GM19468 (cell line): Measurements from ENCODE around the gene KSR2.
A peak's percentile ranks its signal among the peaks of the same experiment; 100 is the strongest.
"Not testable (repeated sequence)": the region's sequence is repeated elsewhere in the genome, so short reads cannot be mapped to it uniquely, and the experiment has no call there.

ENCODE experiments used
- ATAC-seq: cut with Tn5 transposase; IDR thresholded peaks from one replicate; pipeline ENCODE4 v1.9.1; 2021; ENCODE audit warnings: mild to moderate bottlenecking, moderate library complexity, moderate number of reproducible peaks; ENCODE audit not compliant: unreplicated experiment; ENCODE audit errors: extremely low read depth

Gene KSR2

GRCh38 chr12:117863002-117863709, 105.6 kb downstream of the KSR2 start:
- ATAC-seq = no peak

DNA sequence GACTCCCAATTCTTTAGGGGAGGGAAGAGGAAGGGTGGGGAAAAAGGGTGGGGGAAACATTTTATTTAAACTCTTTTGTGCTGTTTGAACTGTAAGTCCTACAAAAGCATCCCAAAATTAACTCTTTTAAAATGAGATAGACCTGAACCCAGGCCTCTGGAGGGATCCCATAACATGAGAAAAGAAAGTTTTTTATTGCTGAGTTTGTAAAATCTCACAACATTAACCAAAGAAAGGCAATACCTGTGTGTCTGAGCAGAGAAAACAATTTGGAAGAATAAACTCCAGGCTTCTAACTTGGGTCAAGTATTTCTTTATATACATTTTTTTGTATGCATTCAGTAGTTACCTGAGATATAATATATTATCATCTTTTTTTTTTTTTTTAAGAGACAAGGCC, 107.1 kb downstream of the KSR2 start:
- no peak for ATAC-seq

GRCh38 chr12:117860787-117861290, 108.0 kb downstream of the KSR2 start:
- not testable (repeated sequence) for ATAC-seq

DNA sequence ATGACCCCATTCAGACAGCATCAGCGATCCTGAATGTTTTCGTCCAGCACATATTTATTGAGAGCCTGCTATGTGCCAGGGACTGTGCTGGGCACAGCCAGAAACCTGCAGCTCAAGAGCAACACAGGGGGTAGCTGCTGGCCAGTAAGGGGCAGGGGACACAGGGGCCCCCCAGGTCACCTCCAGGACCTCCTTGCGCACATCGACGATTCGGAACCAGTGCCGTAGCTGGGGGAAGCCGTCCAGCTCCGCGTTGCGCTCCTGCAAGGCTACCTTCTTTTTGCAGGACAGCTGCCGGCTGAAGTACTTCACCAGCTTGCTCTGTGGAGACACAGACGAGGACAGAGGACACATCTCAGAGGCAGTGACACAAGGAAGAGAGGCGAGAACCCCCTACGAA, 108.7 kb downstream of the KSR2 start:
- no peak for ATAC-seq

GRCh38 chr12:117857632-117858612, 110.9 kb downstream of the KSR2 start:
- ATAC-seq = no peak

DNA sequence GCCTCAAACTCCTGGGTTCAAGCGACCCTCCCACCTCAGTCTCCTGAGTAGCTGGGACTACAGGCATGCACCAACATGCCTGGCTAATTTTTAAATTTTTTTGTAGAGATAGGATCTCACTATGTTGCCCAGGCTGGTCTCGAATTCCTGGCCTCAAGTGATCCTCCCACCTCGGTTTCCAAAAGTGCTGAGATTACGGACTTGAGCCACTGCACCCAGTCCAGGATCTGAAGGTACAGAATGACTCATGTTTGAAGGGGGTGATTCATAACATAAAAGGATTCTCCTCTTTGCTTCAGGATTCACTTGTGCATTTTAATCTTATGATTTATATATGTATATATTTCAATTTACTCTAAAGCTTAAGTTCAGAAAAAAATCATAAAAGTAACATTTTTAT, 111.7 kb downstream of the KSR2 start:
- not testable (repeated sequence) for ATAC-seq

GRCh38 chr12:117855165-117855564, 113.6 kb downstream of the KSR2 start:
- ATAC-seq = no peak

- peak; percentile 44 for ATAC-seq
Observed at GRCh38 chr12:117854339-117855012, 114.3 kb downstream of the KSR2 start.

DNA sequence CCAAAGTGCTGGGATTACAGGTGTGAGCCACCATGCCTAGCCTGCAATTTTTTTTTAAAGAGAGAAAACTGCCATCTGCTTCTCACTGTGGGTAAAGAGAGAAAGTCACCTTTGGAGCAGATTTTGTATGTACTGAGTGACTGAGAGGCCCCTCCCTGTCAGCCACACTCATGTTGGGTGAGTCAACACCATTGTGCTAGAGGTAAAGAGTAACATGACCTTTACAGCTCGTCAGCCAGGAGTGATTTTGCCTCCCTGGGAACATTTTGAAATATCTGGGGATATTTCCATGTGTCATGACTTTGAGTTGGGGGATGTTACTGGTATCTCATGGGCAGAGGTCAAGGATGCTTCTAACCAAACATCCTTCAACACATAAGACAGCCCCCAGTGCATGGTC, 115.2 kb downstream of the KSR2 start:
- no peak for ATAC-seq

GRCh38 chr12:117850048-117850447, 118.7 kb downstream of the KSR2 start:
- ATAC-seq = no peak

DNA sequence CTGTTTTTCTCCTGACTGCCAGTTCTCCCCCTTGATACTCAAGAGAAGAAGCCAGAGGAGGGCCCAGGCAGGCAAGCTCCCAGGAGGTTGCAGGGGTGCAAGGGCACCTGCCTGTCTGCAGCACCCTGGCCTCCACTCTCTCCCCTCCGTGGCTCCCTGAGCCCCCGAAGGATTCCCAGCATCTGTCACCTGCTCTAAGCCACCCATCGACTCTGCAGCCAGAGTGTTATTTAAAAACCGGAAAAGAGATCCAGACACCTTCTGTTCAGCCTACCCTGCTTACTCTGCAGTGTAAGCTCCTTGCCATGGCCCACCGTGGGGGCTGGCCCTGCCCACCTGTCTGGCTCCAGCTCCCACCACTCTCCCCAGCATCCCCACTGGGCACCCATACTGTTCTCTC, 121.4 kb downstream of the KSR2 start:
- no peak for ATAC-seq

DNA sequence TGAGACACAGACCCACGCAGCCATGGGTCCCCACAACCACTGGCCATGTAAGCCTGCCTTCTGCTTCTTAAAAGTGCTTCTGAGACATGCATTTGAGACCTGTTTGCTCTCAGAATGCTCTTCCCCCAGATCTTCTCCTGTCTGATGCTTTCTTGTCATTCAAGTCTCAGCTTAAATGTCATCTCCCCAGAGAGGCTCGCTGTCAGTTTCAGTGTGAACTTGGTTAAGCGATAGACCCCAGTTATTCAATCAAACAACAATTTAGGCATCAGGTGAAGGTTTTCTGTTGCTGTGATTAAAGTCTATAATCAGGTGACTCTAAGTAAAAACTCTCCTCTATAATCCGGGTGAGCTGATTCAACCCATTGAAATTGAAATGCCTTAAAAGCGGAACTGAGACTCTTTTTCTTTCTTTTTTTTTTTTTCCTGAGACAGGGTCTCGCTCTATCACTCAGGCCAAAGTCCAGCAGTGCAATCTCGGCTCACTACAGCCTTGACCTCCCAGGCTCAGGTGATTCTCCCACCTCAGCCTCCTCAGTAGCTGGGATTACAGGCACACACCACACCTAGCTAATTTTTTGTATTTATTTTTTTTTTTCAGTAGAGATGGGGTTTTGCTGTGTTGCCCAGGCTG, 123.4 kb downstream of the KSR2 start:
- ATAC-seq = no peak

GRCh38 chr12:117844114-117844830, 124.5 kb downstream of the KSR2 start:
- no peak for ATAC-seq

- ATAC-seq = no peak
Observed at GRCh38 chr12:117842630-117843029, 126.2 kb downstream of the KSR2 start.

GRCh38 chr12:117842220-117842619, 126.6 kb downstream of the KSR2 start:
- no peak for ATAC-seq

GRCh38 chr12:117837737-117838050, 131.1 kb downstream of the KSR2 start:
- no peak for ATAC-seq

- ATAC-seq = no peak
Observed at GRCh38 chr12:117836999-117837736, 131.6 kb downstream of the KSR2 start.

DNA sequence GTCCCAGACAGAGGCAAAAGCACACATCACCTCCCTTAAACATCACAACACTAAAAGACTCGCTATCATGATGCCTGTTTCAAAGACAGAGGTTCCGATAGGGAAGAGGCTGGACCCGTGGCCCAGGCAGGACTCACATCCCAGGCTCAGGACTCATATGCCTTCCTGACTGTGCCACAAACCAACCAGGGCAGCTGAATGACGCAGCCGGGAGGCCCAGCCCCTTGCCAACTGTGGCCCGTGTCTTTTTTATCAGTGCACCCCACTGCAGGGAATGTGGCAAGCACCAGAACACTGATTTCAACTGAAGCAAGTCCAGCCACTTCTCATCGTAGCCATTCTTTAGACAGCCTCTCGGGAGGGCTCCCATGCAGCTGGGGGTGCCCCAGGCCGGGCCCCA, 132.3 kb downstream of the KSR2 start:
- ATAC-seq = no peak

GRCh38 chr12:117835156-117835555, 133.6 kb downstream of the KSR2 start:
- no peak for ATAC-seq
